LHCN-M2 (cell line): ENCODE measurements around the gene TIAL1. TPM values are rescaled to one million over a fixed set of nuclear protein-coding genes. Genes with fewer than 3 reads are reported as not detected.
"Not testable (repeated sequence)": the region's sequence is repeated elsewhere in the genome, so short reads cannot be mapped to it uniquely, and the experiment has no call there.

Experiments used
- DNase-seq: peaks from one replicate; pipeline ENCODE4 v3.0.0-alpha.2; 2012; ENCODE audit warnings: low read depth
- total RNA-seq: library from RNA; depleted of rRNA; stranded (reverse); fragments of >200 nt; gene quantifications from 2 replicates; pipeline ENCODE4 v1.2.3, GENCODE V29; 2014

TIAL1 gene
- total RNA-seq, 1 experiment from 2014 or later = 43.9 TPM

- no peak for DNase-seq
Measured at GRCh38 chr10:119549247-119549999, 47.3 kb downstream of the TIAL1 start.

GRCh38 chr10:119546009-119546408, 50.8 kb downstream of the TIAL1 start:
- DNase-seq = no peak

- DNase-seq = no peak
Measured at GRCh38 chr10:119545310-119545709, 51.5 kb downstream of the TIAL1 start.

- no peak for DNase-seq
Measured at GRCh38 chr10:119543814-119544642, 52.7 kb downstream of the TIAL1 start.

GRCh38 chr10:119542988-119543813, 53.6 kb downstream of the TIAL1 start:
- DNase-seq = peak; percentile 41

GRCh38 chr10:119542357-119542987, 54.3 kb downstream of the TIAL1 start, which contains the start of gene RGS10:
TSS of gene RGS10 (minus strand) at chr10:119542719. CDS start at chr10:119542638, 81 bp downstream.
- DNase-seq = peak; percentile 60

GRCh38 chr10:119541459-119542356, 55.1 kb downstream of the TIAL1 start:
- DNase-seq = no peak

- DNase-seq = peak; percentile 19
Measured at GRCh38 chr10:119541046-119541445, 55.7 kb downstream of the TIAL1 start.

DNA sequence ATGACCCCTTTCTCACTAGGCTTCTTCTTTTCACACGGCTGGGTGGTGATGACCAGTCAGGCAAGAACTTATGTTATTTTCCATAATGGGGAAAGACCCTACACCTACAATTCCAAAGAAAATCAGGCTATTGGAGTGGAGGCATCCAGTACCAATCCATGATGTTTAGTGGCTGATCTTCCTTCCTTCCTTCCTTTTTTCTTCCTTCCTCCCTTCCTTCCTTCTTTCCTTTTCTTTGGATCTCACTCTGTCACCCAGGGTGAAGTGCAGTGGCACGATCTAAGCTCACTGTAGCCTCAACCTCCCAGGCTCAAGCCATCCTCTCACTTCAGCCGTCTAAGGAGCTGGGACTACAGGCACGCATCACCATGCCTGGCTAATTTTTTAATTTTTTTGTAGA, 56.7 kb downstream of the TIAL1 start:
- no peak for DNase-seq

DNA sequence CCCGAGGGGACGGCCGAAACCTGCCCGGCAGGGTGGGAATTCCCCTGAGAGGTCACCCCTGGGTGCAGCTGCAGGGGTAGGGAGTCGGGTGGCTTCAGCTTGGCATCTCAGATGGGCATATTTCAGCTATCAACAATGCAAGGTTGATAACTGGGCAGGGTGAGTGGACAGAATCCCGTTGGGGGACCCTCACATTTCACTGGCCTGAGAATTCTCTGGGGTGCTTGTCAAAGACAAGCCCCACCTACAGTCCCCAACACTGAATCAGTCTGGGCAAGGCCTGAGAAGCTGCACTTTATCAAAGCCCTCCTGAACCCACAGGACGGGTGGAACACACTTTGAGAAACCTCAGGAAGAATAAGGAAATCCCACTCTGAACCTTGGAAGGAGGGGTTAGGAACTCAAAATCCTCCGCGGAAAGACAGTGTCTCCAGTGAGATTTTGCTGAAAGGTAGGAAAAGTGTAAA, 57.4 kb downstream of the TIAL1 start:
- no peak for DNase-seq

GRCh38 chr10:119538632-119539358, 58.0 kb downstream of the TIAL1 start:
- DNase-seq = no peak

GRCh38 chr10:119537953-119538630, 58.7 kb downstream of the TIAL1 start:
- no peak for DNase-seq

GRCh38 chr10:119536508-119537025, 60.2 kb downstream of the TIAL1 start:
- no peak for DNase-seq

DNA sequence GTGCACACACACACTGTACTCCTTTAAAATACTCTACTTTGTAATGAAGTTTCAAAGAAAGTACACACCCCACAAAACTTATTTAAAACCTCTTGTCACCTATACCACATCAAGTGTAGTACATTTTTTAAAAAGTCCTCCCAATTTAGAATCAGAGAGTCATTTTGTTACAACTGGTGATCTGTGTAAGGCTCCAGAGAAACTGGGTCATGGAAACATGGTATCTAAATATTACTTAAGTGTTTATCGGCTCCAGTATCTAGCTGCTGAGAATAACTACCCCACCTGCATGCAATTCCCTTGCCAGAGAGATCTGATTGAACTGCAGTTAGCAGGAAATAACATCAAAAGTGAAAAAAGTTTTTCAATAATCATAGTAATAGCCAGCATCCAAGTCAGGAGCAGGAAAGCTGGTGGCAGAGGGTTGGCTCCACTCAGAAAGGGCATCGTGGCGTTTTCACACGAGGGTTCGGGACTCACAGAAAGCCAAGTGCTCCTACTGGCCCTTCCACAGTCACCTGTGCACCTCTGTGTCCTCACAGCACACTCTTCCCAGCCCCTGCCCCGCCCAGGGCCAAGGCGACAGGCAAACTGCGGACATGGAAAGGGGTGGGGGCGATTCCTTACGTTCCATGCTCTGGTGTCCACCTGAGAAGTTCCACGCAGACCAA, 60.8 kb downstream of the TIAL1 start:
- DNase-seq = no peak

DNA sequence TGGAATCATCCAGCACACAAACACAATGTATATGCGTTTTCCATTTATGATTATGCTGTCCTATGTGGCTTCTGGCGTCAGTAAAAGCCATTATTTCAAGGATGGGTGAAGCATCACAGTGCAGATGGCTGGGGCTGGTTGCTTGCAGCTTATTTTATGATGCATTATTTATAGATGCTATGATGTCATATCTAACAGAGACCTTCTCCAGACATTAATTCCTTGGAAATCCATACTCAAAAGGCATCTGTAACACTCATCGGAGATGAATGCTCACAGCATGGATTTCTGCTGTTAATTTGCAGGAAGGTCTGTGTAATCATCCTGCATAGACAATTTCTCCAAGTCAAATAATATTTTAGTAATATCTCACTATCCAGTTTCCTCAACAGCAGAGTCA, 61.5 kb downstream of the TIAL1 start:
- no peak for DNase-seq

- no peak for DNase-seq
Measured at GRCh38 chr10:119533473-119533872, 63.3 kb downstream of the TIAL1 start.

DNA sequence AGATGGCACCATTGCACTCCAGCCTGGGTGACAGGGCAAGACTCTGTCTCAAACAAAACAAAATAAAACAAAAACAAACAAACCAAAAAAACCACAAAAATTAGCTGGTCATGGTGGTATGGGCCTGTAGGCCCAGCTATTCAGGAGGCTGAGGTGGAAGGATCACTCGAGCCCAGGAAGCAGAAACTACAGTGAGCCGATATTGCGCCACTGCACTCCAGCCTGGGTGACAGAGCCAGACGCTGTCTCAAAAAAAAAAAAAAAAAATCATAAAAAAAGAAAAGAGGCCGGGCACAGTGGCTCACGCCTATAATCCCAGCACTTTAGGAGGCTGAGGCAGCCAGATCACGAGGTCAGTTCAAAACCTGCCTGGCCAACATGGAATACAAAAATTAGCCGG, 64.0 kb downstream of the TIAL1 start:
- not testable (repeated sequence) for DNase-seq

DNA sequence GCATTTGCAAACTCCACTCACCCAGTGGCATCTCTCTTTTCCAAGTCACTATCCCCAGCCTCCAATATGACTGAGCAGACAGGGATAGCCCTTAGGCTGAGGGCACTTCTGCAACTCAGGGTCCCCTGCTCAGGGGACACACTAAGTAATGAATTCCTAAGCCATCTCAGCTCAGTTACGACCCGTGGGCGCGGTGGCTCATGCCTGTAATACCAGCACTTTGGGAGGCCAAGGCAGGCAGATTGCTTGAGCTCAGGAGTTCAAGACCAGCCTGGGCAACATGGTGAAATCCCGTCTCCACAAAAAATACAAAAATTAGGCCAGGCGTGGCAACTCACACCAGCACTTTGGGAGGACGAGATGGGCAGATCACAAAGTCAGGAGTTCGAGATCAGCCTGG, 64.5 kb downstream of the TIAL1 start:
- not testable (repeated sequence) for DNase-seq
